H1 (cell line): ENCODE measurements around the gene ABCA1. TPM values are rescaled to one million over a fixed set of nuclear protein-coding genes. Genes with fewer than 3 reads are reported as not detected.
"Not testable (repeated sequence)": the region's sequence is repeated elsewhere in the genome, so short reads cannot be mapped to it uniquely, and the experiment has no call there.

Experiments used
- CTCF ChIA-PET: fragments of 300-600 bp; sonication (Branson Sonifier 250); formaldehyde crosslinking; loops from one replicate; lab custom pipeline; 2021; ENCODE audit not compliant: partially characterized antibody; lab: Charles Lee
- POLR2A ChIA-PET: fragments of 300-600 bp; sonication (Branson Sonifier 250); formaldehyde crosslinking; loops from one replicate; lab custom pipeline; 2021; ENCODE audit warnings: inconsistent platforms; ENCODE audit not compliant: partially characterized antibody; lab: Charles Lee
- DNase-seq, 2 experiments: peaks; one replicate each; pipeline versions ENCODE4 v3.0.0 to v3.0.0-alpha.2; 2010 to 2022; ENCODE audit warnings: low spot score in 2 of 2, low read depth in 1 of 2, mixed read lengths in 1 of 2
- FAIRE-seq: peaks from 2 replicates; lab custom pipeline; 2011; peaks lifted over from hg19 to GRCh38; lab: Jason Lieb, UNC
- H2AFZ ChIP-seq: 2 replicates; pipeline ENCODE4 v1.8.1; 2012; ENCODE audit warnings: low read length, inconsistent platforms
- H2AK5ac ChIP-seq: 2 replicates; pipeline ENCODE4 v1.6.1; 2013; ENCODE audit warnings: low read depth, low read length
- H2BK120ac ChIP-seq: replicated peaks from 2 replicates; pipeline ENCODE3; 2013; ENCODE audit warnings: low read depth, low read length, inconsistent platforms
- H2BK12ac ChIP-seq: 2 replicates; pipeline ENCODE4 v1.6.1; 2013; ENCODE audit warnings: low read depth, low read length
- H2BK15ac ChIP-seq: 2 replicates; pipeline ENCODE4 v1.6.1; 2013; ENCODE audit warnings: low read length
- H2BK20ac ChIP-seq: 2 replicates; pipeline ENCODE4 v1.6.1; 2013; ENCODE audit warnings: low read length
- H2BK5ac ChIP-seq: 2 replicates; pipeline ENCODE4 v1.6.1; 2013; ENCODE audit warnings: low read depth, low read length
- H3K14ac ChIP-seq: 2 replicates; pipeline ENCODE4 v1.6.1; 2013; ENCODE audit warnings: inconsistent platforms; ENCODE audit not compliant: insufficient read length
- H3K18ac ChIP-seq: 2 replicates; pipeline ENCODE4 v1.6.1; 2013; ENCODE audit warnings: low read length; ENCODE audit errors: extremely low read depth
- H3K23ac ChIP-seq: 2 replicates; pipeline ENCODE4 v1.6.1; 2013; ENCODE audit warnings: inconsistent platforms; ENCODE audit not compliant: insufficient read length
- H3K23me2 ChIP-seq: 2 replicates; pipeline ENCODE4 v1.6.1; 2013; ENCODE audit warnings: low read depth, low read length
- H3K27ac ChIP-seq: 2 replicates; pipeline ENCODE4 v1.6.1; 2011; ENCODE audit warnings: low read depth, low read length, inconsistent platforms
- H3K27me3 ChIP-seq, 4 experiments: replicated peaks in 1 of 4; 1 replicate in 1 of 4; 2 replicates in 3 of 4; pipeline versions ENCODE4 v1.6.1 to v1.8.1; 2011 to 2013; ENCODE audit warnings: low read length in 3 of 4, mild to moderate bottlenecking in 3 of 4, inconsistent platforms in 2 of 4, mixed read lengths in 2 of 4, moderate library complexity in 1 of 4; ENCODE audit not compliant: control insufficient read depth in 3 of 4, insufficient read depth in 3 of 4; ENCODE audit errors: extremely low read depth in 1 of 4
- H3K36me3 ChIP-seq, 4 experiments: 2 replicates each; pipeline versions ENCODE4 v1.6.1 to v1.8.1; 2011 to 2013; ENCODE audit warnings: mild to moderate bottlenecking in 4 of 4, low read length in 3 of 4, moderate library complexity in 2 of 4, control low read depth in 1 of 4, inconsistent platforms in 1 of 4; ENCODE audit not compliant: insufficient read depth in 4 of 4, control insufficient read depth in 2 of 4
- H3K4ac ChIP-seq: replicated peaks from 2 replicates; pipeline ENCODE3; 2013; ENCODE audit warnings: low read length, low read depth, mixed read lengths, inconsistent platforms; ENCODE audit not compliant: insufficient read length
- H3K4me1 ChIP-seq, 4 experiments: replicated peaks in 1 of 4; 1 replicate in 1 of 4; 2 replicates in 3 of 4; pipeline versions ENCODE4 v1.6.1 to v1.8.1; 2011 to 2013; ENCODE audit warnings: low read length in 3 of 4, inconsistent platforms in 2 of 4, mixed read lengths in 1 of 4; ENCODE audit not compliant: insufficient read depth in 4 of 4, control insufficient read depth in 3 of 4
- H3K4me2 ChIP-seq, 2 experiments: 2 replicates each; pipeline versions ENCODE4 v1.6.1 to v1.8.1; 2011 to 2013; ENCODE audit warnings: low read depth in 2 of 2, low read length in 2 of 2, control low read depth in 1 of 2, inconsistent platforms in 1 of 2, mild to moderate bottlenecking in 1 of 2; ENCODE audit not compliant: insufficient read depth in 1 of 2
- H3K4me3 ChIP-seq, 4 experiments: fragments of 200-600, 300-600 bp in 1 of 4; sonication (generic), shearing (Covaris generic), sonication (Bioruptor Twin) in 1 of 4; 2 replicates each; pipeline versions ENCODE4 v1.5.1 to v1.8.1; 2011 to 2016; ENCODE audit warnings: low read length in 4 of 4, low read depth in 3 of 4, control low read depth in 2 of 4, inconsistent platforms in 2 of 4, mild to moderate bottlenecking in 2 of 4, mixed read lengths in 1 of 4, moderate library complexity in 1 of 4; ENCODE audit not compliant: insufficient read depth in 2 of 4; ENCODE audit errors: extremely low read depth in 1 of 4
- H3K56ac ChIP-seq: replicated peaks from 2 replicates; pipeline ENCODE3; 2013; ENCODE audit warnings: low read depth, mild to moderate bottlenecking, mixed read lengths, low read length, inconsistent platforms; ENCODE audit not compliant: insufficient read length
- H3K79me1 ChIP-seq: 2 replicates; pipeline ENCODE4 v1.6.1; 2013; ENCODE audit warnings: low read depth, low read length, control low read depth
- H3K79me2 ChIP-seq, 2 experiments: 2 replicates each; pipeline versions ENCODE4 v1.6.1 to v1.8.1; 2012 to 2013; ENCODE audit warnings: low read length in 2 of 2, mild to moderate bottlenecking in 2 of 2, inconsistent platforms in 1 of 2; ENCODE audit not compliant: insufficient read depth in 2 of 2, control insufficient read depth in 1 of 2
- H3K9ac ChIP-seq, 4 experiments: replicated peaks in 1 of 4; 1 replicate in 1 of 4; 2 replicates in 3 of 4; pipeline versions ENCODE4 v1.6.1 to v1.8.1; 2011 to 2013; ENCODE audit warnings: low read depth in 3 of 4, low read length in 3 of 4, control low read depth in 2 of 4, mild to moderate bottlenecking in 2 of 4, moderate library complexity in 2 of 4, inconsistent platforms in 1 of 4; ENCODE audit errors: extremely low read depth in 1 of 4
- H3K9me3 ChIP-seq, 2 experiments: 2 replicates each; pipeline versions ENCODE4 v1.6.1 to v1.8.1; 2012 to 2013; ENCODE audit warnings: mild to moderate bottlenecking in 2 of 2, moderate library complexity in 2 of 2, control low read depth in 1 of 2, inconsistent platforms in 1 of 2, low read depth in 1 of 2, low read length in 1 of 2, mixed read lengths in 1 of 2; ENCODE audit not compliant: insufficient read depth in 2 of 2
- H4K20me1 ChIP-seq, 2 experiments: replicated peaks in 1 of 2; 2 replicates each; pipeline versions ENCODE3 to v1.8.1; 2011 to 2013; ENCODE audit warnings: inconsistent platforms in 2 of 2, low read length in 2 of 2, mild to moderate bottlenecking in 1 of 2; ENCODE audit not compliant: insufficient read depth in 2 of 2, control insufficient read depth in 1 of 2
- H4K5ac ChIP-seq: 2 replicates; pipeline ENCODE4 v1.6.1; 2013; ENCODE audit warnings: low read length, low read depth, mixed read lengths, inconsistent platforms; ENCODE audit not compliant: insufficient read length
- H4K8ac ChIP-seq: 2 replicates; pipeline ENCODE4 v1.8.0; 2013; ENCODE audit warnings: mild to moderate bottlenecking, moderate library complexity, low read length, inconsistent platforms; ENCODE audit not compliant: insufficient read depth; ENCODE audit errors: extremely low read depth
- H4K91ac ChIP-seq: replicated peaks from 2 replicates; pipeline ENCODE3; 2013; ENCODE audit warnings: low read length, mixed read lengths, inconsistent platforms; ENCODE audit not compliant: insufficient read length
- WGBS, 2 experiments: shearing (Covaris generic) in 1 of 2; methylation state at CpG; one replicate each; pipeline versions ENCODE4 v1.1.6 to v1.1.7; 2013 to 2015; ENCODE audit warnings: low lambda C conversion rate in 2 of 2, mixed read lengths in 2 of 2, inconsistent platforms in 1 of 2, low coverage in 1 of 2, missing lambda C conversion rate in 1 of 2; ENCODE audit not compliant: insufficient replicate concordance in 2 of 2, insufficient coverage in 1 of 2, insufficient read length in 1 of 2; ENCODE audit errors: extremely low coverage in 1 of 2, missing lambda C conversion rate in 1 of 2; 5-methylcytosine and 5-hydroxymethylcytosine counted together
- polyA plus RNA-seq, 7 experiments: library from polyadenylated mRNA; depleted of rRNA in 3 of 7; stranded (reverse) in 5 of 7; unstranded in 2 of 7; fragments of >200 nt in 5 of 7; fragments of 200-250 nt in 2 of 7; gene quantifications; 1 replicate in 5 of 7; 2 replicates in 1 of 7; 4 replicates in 1 of 7; pipeline versions ENCODE4 v1.2.1 to v1.2.3, GENCODE V29; 2011 to 2013; ENCODE audit warnings: missing spikeins in 2 of 7, mixed read lengths in 2 of 7
- total RNA-seq: library from RNA; stranded (reverse); fragmentation: NEBNext Ultra II Directional; extraction: Animal tissue kit (Norgen Biotek cat#: 25700); gene quantifications from 2 replicates; pipeline ENCODE4 v1.2.1, GENCODE V29; 2021

ABCA1 gene
- total and polyA plus RNA-seq, 2 of the 8 experiments (the other 6 are each of a cell fraction or from before 2014, with no cell fraction given) = 6.9 to 7.8 TPM

- H2BK12ac ChIP-seq, H3K9me3 ChIP-seq, H3K4me1 ChIP-seq, H2BK15ac ChIP-seq, H3K18ac ChIP-seq, H4K20me1 ChIP-seq, H2BK120ac ChIP-seq, H3K27ac ChIP-seq, H2BK20ac ChIP-seq, H4K8ac ChIP-seq, H3K9ac ChIP-seq, DNase-seq, H3K27me3 ChIP-seq, H4K91ac ChIP-seq, H3K79me1 ChIP-seq, H3K23me2 ChIP-seq, H4K5ac ChIP-seq, H3K36me3 ChIP-seq, H3K56ac ChIP-seq, FAIRE-seq, H3K4me2 ChIP-seq, H3K4ac ChIP-seq, H3K79me2 ChIP-seq, H2BK5ac ChIP-seq, H3K14ac ChIP-seq, H3K23ac ChIP-seq, H2AFZ ChIP-seq, H2AK5ac ChIP-seq, H3K4me3 ChIP-seq: not testable (repeated sequence)
- 93% methylated on average over 6 of the region's 6 CpGs; no CpG with 5 or more reads in 1 of the 2 experiments for WGBS, 2 experiments
- ChIA-PET CTCF (interaction anchor here (2.4 kb wide), 1 partner anchor 13 kb away, joined by 6 read pairs; no protein-coding TSS in a partner anchor), POLR2A (interaction anchor here (1.5 kb wide), 1 partner anchor 16 kb away, joined by 3 read pairs; no protein-coding TSS in a partner anchor)
Observed at GRCh38 chr9:104898376-104898775, 29.6 kb downstream of the ABCA1 start.
